PC-3 (cell line): ENCODE measurements around the gene WEE2. TPM values are rescaled to one million over a fixed set of nuclear protein-coding genes. Genes with fewer than 3 reads are reported as not detected.

Experiments
- ATAC-seq: fragments of 200-7000 bp; cut with Tn5 transposase; 2 replicates; pipeline ENCODE4 v1.9.1; 2020; ENCODE audit warnings: mild to moderate bottlenecking, moderate library complexity
- BruUV-seq: library from RNA; stranded (reverse); fragments of 400-500 nt; replicated peaks from 2 replicates; lab custom pipeline; 2021; lab: Mats Ljungman, UMichigan
- CTCF ChIA-PET: fragments of 300-600 bp; sonication (Branson Sonifier 250); formaldehyde crosslinking; loops from one replicate; lab custom pipeline; 2022; ENCODE audit warnings: antibody characterized with exemption; lab: Charles Lee
- POLR2A ChIA-PET: fragments of 300-600 bp; sonication (Branson Sonifier 250); formaldehyde crosslinking; loops from one replicate; lab custom pipeline; 2022; ENCODE audit warnings: antibody characterized with exemption; ENCODE audit not compliant: unreplicated experiment; lab: Charles Lee
- DNase-seq: peaks from one replicate; pipeline ENCODE4 v3.0.0-alpha.2; 2015
- H2AFZ ChIP-seq: fragments of 300-600 bp; sonication (generic); 2 replicates; pipeline ENCODE4 v1.6.0; 2016; ENCODE audit warnings: antibody characterized with exemption, low read length
- H3F3A ChIP-seq: fragments of 300-600 bp; sonication (generic); one replicate; pipeline ENCODE4 v1.6.0; 2017; ENCODE audit warnings: antibody characterized with exemption, low read length, control low read depth, mild to moderate bottlenecking; ENCODE audit not compliant: unreplicated experiment
- H3K27ac ChIP-seq: fragments of 300-600 bp; sonication (generic); 2 replicates; pipeline ENCODE4 v1.5.1; 2016; ENCODE audit warnings: mild to moderate bottlenecking, low read length
- H3K27me3 ChIP-seq: fragments of 300-600 bp; sonication (generic); 2 replicates; pipeline ENCODE4 v1.6.1; 2016; ENCODE audit warnings: low read length, mixed read lengths
- H3K36me3 ChIP-seq: fragments of 300-600 bp; sonication (generic); 2 replicates; pipeline ENCODE4 v1.6.1; 2016; ENCODE audit warnings: low read depth, mixed run types, low read length, mixed read lengths
- H3K4me1 ChIP-seq: fragments of 300-600 bp; sonication (generic); 2 replicates; pipeline ENCODE4 v1.5.1; 2016; ENCODE audit warnings: low read length; ENCODE audit not compliant: insufficient read depth
- H3K4me2 ChIP-seq: fragments of 300-600 bp; sonication (generic); 2 replicates; pipeline ENCODE4 v1.6.0; 2016; ENCODE audit warnings: low read length
- H3K4me3 ChIP-seq: fragments of 300-600 bp; sonication (generic); 2 replicates; pipeline ENCODE4 v1.5.1; 2016; ENCODE audit warnings: mild to moderate bottlenecking, low read length, mixed read lengths
- H3K79me2 ChIP-seq: fragments of 300-600 bp; sonication (generic); 2 replicates; pipeline ENCODE4 v1.6.1; 2017; ENCODE audit warnings: low read length, mixed read lengths
- H3K9ac ChIP-seq: fragments of 300-600 bp; sonication (generic); 2 replicates; pipeline ENCODE4 v1.6.0; 2016; ENCODE audit warnings: mild to moderate bottlenecking, low read length
- H3K9me2 ChIP-seq: fragments of 300-600 bp; sonication (generic); replicated peaks from 2 replicates; pipeline ENCODE4 v1.6.1; 2016; ENCODE audit warnings: mixed run types, low read length, mixed read lengths
- H3K9me3 ChIP-seq: fragments of 300-600 bp; sonication (generic); 2 replicates; pipeline ENCODE4 v1.6.1; 2016; ENCODE audit warnings: low read length, mixed read lengths
- H4K20me1 ChIP-seq: fragments of 300-600 bp; sonication (generic); 2 replicates; pipeline ENCODE4 v1.6.1; 2016; ENCODE audit warnings: low read length, mixed read lengths
- EZH2 ChIP-seq: fragments of 300-600 bp; sonication (generic); IDR thresholded peaks from one replicate; pipeline ENCODE4 v1.6.1; 2017; ENCODE audit warnings: antibody characterized with exemption, mild to moderate bottlenecking, low read length; ENCODE audit not compliant: unreplicated experiment
- EZH2phosphoT487 ChIP-seq: fragments of 300-600 bp; sonication (generic); IDR thresholded peaks from 2 replicates; pipeline ENCODE4 v1.6.1; 2018; ENCODE audit warnings: mild to moderate bottlenecking, antibody characterized with exemption, low read length, borderline replicate concordance
- intact Hi-C: fragments of 100-400 bp; cut with micrococcal nuclease; formaldehyde crosslinking; loops from 2 replicates; pipeline ENCODE4 v1.9.0; 2023
- total RNA-seq: library from RNA; depleted of rRNA; stranded (reverse); fragments of >200 nt; gene quantifications from 2 replicates; pipeline ENCODE4 v1.2.3, GENCODE V29; 2014
- TF ChIP-seq, protein P1 (sequence below): fragments of 300-600 bp; sonication (generic); conservative IDR thresholded peaks from 2 replicates; pipeline ENCODE4 v1.5.1; 2017; ENCODE audit warnings: antibody characterized with exemption, low read depth, mild to moderate bottlenecking, low read length

The WEE2 gene
- total RNA-seq, 1 experiment from 2014 or later = not detected

DNA sequence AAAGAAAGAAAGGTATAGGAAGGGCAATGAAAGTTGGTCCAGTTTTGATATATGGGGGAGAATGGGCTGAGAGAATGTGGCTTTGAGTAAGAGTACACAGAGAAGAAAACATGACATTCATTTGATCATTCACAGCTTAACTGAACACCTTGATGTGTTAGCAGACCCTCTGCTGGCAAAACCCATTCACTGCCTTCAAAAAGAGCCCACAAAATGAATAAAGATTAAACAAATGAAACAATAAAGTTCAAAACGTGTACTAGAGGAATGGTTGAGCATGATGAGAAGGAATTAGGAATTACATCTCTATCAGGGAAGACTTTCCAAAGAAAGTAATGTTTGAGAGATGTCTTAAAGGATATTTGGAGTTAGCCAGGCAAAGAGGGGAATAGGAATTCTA, 2.1 kb downstream of the WEE2 start:
- Histone ChIP-seq H3K27me3 (no peaks in the 10 kb centered on the region), H4K20me1 (no peaks in the 10 kb centered on the region), H3K36me3 (no peaks in the 10 kb centered on the region), H3K4me1 (peaks cover 3% of the 10 kb centered on the region), H3K4me2 (no peak overlapping the region), H3K27ac (no peak overlapping the region), H3K9ac (no peak overlapping the region), H3K9me3 (no peaks in the 10 kb centered on the region), H3K4me3 (no peak overlapping the region), H3K79me2 (no peaks in the 10 kb centered on the region), H2AFZ (no peak overlapping the region), H3F3A (no peaks in the 10 kb centered on the region), H3K9me2 (no peaks in the 10 kb centered on the region)
- ChIA-PET POLR2A (no interaction called here), CTCF (interaction anchor here (0.9 to 1.1 kb wide), 2 partner anchors 14 to 56 kb away, joined by 4 to 7 read pairs; no protein-coding TSS in a partner anchor)
- intact Hi-C loops = loop anchor here (1.0 kb wide), 1 partner anchor 56 kb away; no protein-coding TSS in a partner anchor
- no peak for DNase-seq
- TF ChIP-seq, protein P1, sequence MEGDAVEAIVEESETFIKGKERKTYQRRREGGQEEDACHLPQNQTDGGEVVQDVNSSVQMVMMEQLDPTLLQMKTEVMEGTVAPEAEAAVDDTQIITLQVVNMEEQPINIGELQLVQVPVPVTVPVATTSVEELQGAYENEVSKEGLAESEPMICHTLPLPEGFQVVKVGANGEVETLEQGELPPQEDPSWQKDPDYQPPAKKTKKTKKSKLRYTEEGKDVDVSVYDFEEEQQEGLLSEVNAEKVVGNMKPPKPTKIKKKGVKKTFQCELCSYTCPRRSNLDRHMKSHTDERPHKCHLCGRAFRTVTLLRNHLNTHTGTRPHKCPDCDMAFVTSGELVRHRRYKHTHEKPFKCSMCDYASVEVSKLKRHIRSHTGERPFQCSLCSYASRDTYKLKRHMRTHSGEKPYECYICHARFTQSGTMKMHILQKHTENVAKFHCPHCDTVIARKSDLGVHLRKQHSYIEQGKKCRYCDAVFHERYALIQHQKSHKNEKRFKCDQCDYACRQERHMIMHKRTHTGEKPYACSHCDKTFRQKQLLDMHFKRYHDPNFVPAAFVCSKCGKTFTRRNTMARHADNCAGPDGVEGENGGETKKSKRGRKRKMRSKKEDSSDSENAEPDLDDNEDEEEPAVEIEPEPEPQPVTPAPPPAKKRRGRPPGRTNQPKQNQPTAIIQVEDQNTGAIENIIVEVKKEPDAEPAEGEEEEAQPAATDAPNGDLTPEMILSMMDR = peak; percentile 47; the same call in 1 of the 2 replicates
- TF ChIP-seq EZH2phosphoT487 = no peak
- no TSS peak for BruUV-seq
- no peak for ATAC-seq

GRCh38 chr7:141712603-141713255, 4.6 kb downstream of the WEE2 start:
- 0 out of 2 replicates have a peak, but pooled peaks cover 7% of the 10 kb centered on the region for H3K27me3 ChIP-seq
- H3K4me2 ChIP-seq = no peak overlapping the region
- intact Hi-C loops = no loop called here
- DNase-seq (no peak), ATAC-seq (no peak)
- no peak overlapping the region for H2AFZ ChIP-seq
- no peaks in the 10 kb centered on the region for H3K9me3 ChIP-seq
- H3K9ac ChIP-seq = no peak overlapping the region
- no peaks in the 10 kb centered on the region for H3K36me3 ChIP-seq
- no peak overlapping the region for H3K4me3 ChIP-seq
- BruUV-seq = no TSS peak
- H3K79me2 ChIP-seq = no peaks in the 10 kb centered on the region
- ChIA-PET CTCF (no interaction called here), POLR2A (no interaction called here)
- TF ChIP-seq EZH2phosphoT487 = no peak
- TF ChIP-seq, protein P1 = no peak
- no peak for TF ChIP-seq EZH2
- H4K20me1 ChIP-seq = no peaks in the 10 kb centered on the region
- no peaks in the 10 kb centered on the region for H3K4me1 ChIP-seq
- no peaks in the 10 kb centered on the region for H3F3A ChIP-seq
- H3K9me2 ChIP-seq = no peaks in the 10 kb centered on the region
- H3K27ac ChIP-seq = no peak overlapping the region

DNA sequence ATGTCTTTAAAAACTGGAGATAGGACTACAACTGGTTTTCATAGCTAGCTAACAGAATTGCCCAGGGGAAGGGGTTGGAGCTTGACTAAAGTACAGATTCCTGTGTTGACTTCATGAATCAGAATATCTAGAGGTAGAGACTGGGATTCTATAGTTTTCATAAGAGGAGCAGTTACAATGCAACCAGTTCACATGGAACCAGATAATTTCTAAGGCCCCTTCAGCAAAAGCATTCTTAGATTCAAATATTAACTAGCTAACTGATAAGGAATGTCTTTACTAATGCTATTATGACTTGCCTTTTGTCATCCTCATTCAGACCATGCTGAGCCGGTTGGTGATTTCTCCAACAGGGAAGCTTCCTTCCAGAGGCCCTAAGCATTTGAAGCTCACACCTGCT, 5.7 kb downstream of the WEE2 start:
- Histone ChIP-seq H4K20me1 (no peaks in the 10 kb centered on the region), H2AFZ (no peak overlapping the region), H3F3A (no peaks in the 10 kb centered on the region), H3K4me1 (no peaks in the 10 kb centered on the region), H3K9ac (no peak overlapping the region), H3K9me2 (no peaks in the 10 kb centered on the region), H3K27ac (no peak overlapping the region), H3K79me2 (no peaks in the 10 kb centered on the region), H3K4me3 (no peak overlapping the region), H3K36me3 (no peaks in the 10 kb centered on the region), H3K27me3 (0 out of 2 replicates have a peak, but pooled peaks cover 10% of the 10 kb centered on the region), H3K4me2 (no peak overlapping the region), H3K9me3 (no peaks in the 10 kb centered on the region)
- no peak for TF ChIP-seq EZH2
- TF ChIP-seq, protein P1 = no peak
- TF ChIP-seq EZH2phosphoT487 = no peak
- CTCF ChIA-PET = no interaction called here
- no peak for DNase-seq
- intact Hi-C loops = no loop called here
- no peak for ATAC-seq
- POLR2A ChIA-PET = interaction anchor here (0.7 kb wide), 1 partner anchor 699 kb away, joined by 4 read pairs; the partner anchor contains the start of gene MRPS33
- no TSS peak for BruUV-seq
